ENCODE measurements around the gene MXRA8. TPM values are rescaled to one million over a fixed set of nuclear protein-coding genes. Genes with fewer than 3 reads are reported as not detected.

Gene MXRA8
- total RNA-seq, 1 donor from 2014 or later = 440 TPM

DNA sequence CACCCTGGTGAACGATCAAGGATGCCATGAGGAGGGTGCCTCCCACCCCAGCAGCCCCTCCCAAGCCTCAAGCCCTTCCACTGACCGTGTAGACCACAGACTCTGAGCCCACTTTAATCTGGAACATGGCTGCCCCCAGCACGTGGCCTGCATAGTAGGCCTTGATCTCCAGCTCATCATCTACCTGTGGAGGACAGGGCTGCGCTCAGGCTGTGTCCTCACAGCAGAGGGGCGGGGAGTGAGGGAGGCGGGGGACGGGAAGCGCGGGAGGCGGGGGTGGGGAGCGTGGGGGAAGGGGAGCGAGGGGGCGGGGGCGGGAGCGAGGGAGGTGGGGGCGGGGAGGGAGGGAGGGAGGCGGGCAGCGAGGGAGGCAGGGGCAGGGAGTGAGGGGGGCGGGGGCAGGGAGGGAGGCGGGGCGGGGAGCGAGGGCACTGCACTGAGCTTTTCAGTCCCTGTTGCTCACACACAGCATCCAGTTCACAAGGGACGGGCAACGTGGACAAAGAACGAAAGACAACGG, 42.9 kb downstream of the MXRA8 start:
- DNase-seq (ENCODE audit: extremely low spot score, unreplicated experiment) = no peak
- Mint-ChIP-seq H3K27me3 (ENCODE audit: unreplicated experiment) (no peaks in the 10 kb centered on the region), H3K4me1 (ENCODE audit: unreplicated experiment) (peaks cover 14% of the 10 kb centered on the region), H3K9me3 (ENCODE audit: unreplicated experiment) (no peaks in the 10 kb centered on the region), H3K36me3 (ENCODE audit: unreplicated experiment) (peaks cover 17% of the 10 kb centered on the region), H3K27ac (ENCODE audit: unreplicated experiment) (no peak overlapping the region), H3K4me3 (ENCODE audit: unreplicated experiment) (no peak overlapping the region)
- TF ChIP-seq, protein P1, sequence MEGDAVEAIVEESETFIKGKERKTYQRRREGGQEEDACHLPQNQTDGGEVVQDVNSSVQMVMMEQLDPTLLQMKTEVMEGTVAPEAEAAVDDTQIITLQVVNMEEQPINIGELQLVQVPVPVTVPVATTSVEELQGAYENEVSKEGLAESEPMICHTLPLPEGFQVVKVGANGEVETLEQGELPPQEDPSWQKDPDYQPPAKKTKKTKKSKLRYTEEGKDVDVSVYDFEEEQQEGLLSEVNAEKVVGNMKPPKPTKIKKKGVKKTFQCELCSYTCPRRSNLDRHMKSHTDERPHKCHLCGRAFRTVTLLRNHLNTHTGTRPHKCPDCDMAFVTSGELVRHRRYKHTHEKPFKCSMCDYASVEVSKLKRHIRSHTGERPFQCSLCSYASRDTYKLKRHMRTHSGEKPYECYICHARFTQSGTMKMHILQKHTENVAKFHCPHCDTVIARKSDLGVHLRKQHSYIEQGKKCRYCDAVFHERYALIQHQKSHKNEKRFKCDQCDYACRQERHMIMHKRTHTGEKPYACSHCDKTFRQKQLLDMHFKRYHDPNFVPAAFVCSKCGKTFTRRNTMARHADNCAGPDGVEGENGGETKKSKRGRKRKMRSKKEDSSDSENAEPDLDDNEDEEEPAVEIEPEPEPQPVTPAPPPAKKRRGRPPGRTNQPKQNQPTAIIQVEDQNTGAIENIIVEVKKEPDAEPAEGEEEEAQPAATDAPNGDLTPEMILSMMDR (IDR thresholded peaks at IDR 0.05) = no peak

DNA sequence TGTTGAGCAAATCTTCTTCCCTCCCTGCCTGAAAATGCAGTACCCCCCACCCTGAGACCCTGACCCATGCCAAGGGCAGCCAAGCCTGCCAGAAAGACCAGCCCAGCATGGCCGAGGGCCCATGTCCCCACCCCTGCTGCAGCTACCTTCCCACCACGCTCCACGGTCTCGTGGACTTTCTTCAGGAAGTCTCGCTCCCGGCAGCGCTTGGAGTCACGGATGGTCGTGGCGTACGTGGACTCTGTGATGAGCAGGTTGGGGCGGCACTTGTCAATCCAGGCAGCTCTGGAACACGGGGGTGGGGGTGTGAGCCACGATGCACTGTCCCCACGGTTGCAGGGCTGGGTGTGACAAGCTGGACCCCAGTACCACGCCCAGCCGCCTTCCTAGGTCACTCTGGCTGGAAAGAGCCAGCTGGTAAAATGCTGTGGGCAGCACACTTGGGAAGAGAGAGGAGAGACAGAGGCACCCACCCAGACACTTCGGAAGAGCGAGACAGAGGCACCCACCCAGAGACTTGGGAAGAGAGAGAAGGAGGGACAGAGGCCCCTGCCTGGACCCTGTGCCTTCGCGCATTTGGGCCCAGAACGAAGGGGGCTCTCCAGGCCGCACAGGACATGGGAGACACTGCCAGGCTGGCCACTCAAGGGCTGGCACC, 43.5 kb downstream of the MXRA8 start:
- TF ChIP-seq, protein P1 (IDR thresholded peaks at IDR 0.05) = no peak
- H3K36me3 Mint-ChIP-seq (ENCODE audit: unreplicated experiment) = peaks cover 13% of the 10 kb centered on the region
- no peaks in the 10 kb centered on the region for H3K9me3 Mint-ChIP-seq (ENCODE audit: unreplicated experiment)
- H3K4me1 Mint-ChIP-seq (ENCODE audit: unreplicated experiment) = peaks cover 14% of the 10 kb centered on the region
- DNase-seq (ENCODE audit: extremely low spot score, unreplicated experiment) = no peak
- no peaks in the 10 kb centered on the region for H3K27me3 Mint-ChIP-seq (ENCODE audit: unreplicated experiment)
- H3K27ac Mint-ChIP-seq (ENCODE audit: unreplicated experiment) = no peak overlapping the region
- no peak overlapping the region for H3K4me3 Mint-ChIP-seq (ENCODE audit: unreplicated experiment)

DNA sequence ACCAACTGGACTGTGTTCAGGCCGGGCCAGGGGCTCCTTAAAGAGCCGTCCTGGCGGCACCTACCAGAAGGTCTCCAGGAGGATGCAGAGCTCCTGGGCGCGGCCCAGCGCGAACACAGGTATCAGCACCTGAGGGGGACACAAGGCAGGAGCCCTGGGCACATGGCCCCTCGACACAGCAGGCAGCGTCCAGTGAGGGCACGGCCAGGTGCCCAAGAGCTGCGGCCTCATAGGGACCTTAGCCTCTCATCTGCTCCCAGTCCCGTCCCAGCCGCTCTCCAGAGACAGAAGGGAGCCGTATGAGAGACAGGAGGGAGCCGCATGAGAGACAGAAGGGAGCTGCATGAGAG, 44.1 kb downstream of the MXRA8 start:
- Mint-ChIP-seq H3K4me3 (ENCODE audit: unreplicated experiment) (no peak overlapping the region), H3K36me3 (ENCODE audit: unreplicated experiment) (peaks cover 13% of the 10 kb centered on the region), H3K4me1 (ENCODE audit: unreplicated experiment) (peaks cover 15% of the 10 kb centered on the region), H3K27ac (ENCODE audit: unreplicated experiment) (no peak overlapping the region), H3K27me3 (ENCODE audit: unreplicated experiment) (no peaks in the 10 kb centered on the region), H3K9me3 (ENCODE audit: unreplicated experiment) (no peaks in the 10 kb centered on the region)
- TF ChIP-seq, protein P1 (IDR thresholded peaks at IDR 0.05) = no peak
- no peak for DNase-seq (ENCODE audit: extremely low spot score, unreplicated experiment)

DNA sequence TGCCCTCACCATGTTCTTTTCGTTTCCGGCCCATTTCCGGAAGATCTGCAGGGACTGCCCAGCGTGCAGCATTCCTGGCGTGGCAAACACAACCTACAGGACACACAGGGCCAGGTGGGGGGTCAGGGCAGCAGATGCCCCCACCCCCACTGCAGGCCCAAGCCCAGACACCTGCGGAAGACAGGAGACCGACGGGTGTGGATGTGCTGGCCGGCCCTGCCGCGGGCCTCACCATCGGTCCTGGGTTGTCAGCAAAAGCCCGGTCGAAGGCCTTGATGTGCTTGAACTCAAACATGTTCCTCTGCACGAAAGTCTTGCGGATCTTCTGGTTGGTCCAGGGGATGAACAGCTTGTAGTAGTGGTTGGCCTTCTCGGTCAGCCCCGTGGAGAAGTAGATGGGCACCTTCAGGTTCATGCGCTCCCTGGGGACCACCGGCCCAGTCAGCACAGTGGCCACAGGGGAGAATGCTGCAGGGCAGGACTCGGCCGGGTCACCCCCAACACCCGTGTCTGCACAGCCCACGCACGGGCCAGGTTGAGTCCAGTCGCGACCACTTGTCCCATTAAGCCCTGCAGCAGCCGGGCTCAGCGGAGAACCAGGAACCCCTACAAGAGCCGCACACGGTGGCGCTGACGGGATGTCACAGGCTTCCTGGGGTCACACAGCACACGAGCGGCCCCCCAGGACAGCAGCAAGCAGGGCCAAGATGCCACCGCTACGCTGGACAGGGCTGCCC, 44.7 kb downstream of the MXRA8 start:
- Mint-ChIP-seq H3K4me3 (ENCODE audit: unreplicated experiment) (no peak overlapping the region), H3K36me3 (ENCODE audit: unreplicated experiment) (peaks cover 13% of the 10 kb centered on the region), H3K27ac (ENCODE audit: unreplicated experiment) (no peak overlapping the region), H3K27me3 (ENCODE audit: unreplicated experiment) (no peaks in the 10 kb centered on the region), H3K9me3 (ENCODE audit: unreplicated experiment) (no peaks in the 10 kb centered on the region), H3K4me1 (ENCODE audit: unreplicated experiment) (peaks cover 15% of the 10 kb centered on the region)
- TF ChIP-seq, protein P1 (IDR thresholded peaks at IDR 0.05) = no peak
- no peak for DNase-seq (ENCODE audit: extremely low spot score, unreplicated experiment)
